Endodermal cell (in vitro differentiated cells): ENCODE measurements around the gene MALRD1. TPM values are rescaled to one million over a fixed set of nuclear protein-coding genes. Genes with fewer than 3 reads are reported as not detected.
A peak's percentile ranks its signal among the peaks of the same experiment; 100 is the strongest.

ENCODE experiments used
- DNase-seq: peaks from one replicate; pipeline ENCODE4 v3.0.0-alpha.2; 2017
- H3K27ac ChIP-seq: 2 replicates; pipeline ENCODE4 v1.5.1; 2013; ENCODE audit warnings: mild to moderate bottlenecking, low read depth, low read length, moderate library complexity
- H3K27me3 ChIP-seq: 2 replicates; pipeline ENCODE4 v1.6.1; 2013; ENCODE audit warnings: mild to moderate bottlenecking, low read length, moderate library complexity; ENCODE audit not compliant: insufficient read depth, control insufficient read depth, poor library complexity, severe bottlenecking
- H3K36me3 ChIP-seq: 2 replicates; pipeline ENCODE4 v1.7.0; 2013; ENCODE audit warnings: mild to moderate bottlenecking, low read length, moderate library complexity; ENCODE audit not compliant: control insufficient read depth, insufficient read depth
- H3K4me1 ChIP-seq: one replicate; pipeline ENCODE4 v1.7.0; 2013; ENCODE audit warnings: low read length; ENCODE audit not compliant: control insufficient read depth, insufficient read depth
- H3K4me3 ChIP-seq: 2 replicates; pipeline ENCODE4 v1.5.1; 2013; ENCODE audit warnings: mild to moderate bottlenecking, low read length, moderate library complexity
- H3K9ac ChIP-seq: 2 replicates; pipeline ENCODE4 v1.6.1; 2013; ENCODE audit warnings: mild to moderate bottlenecking, low read length, moderate library complexity; ENCODE audit not compliant: poor library complexity, severe bottlenecking; ENCODE audit errors: extremely low read depth
- H3K9me3 ChIP-seq: 2 replicates; pipeline ENCODE4 v1.6.1; 2013; ENCODE audit warnings: mild to moderate bottlenecking, low read length, moderate library complexity; ENCODE audit not compliant: control insufficient read depth
- H3K27ac Mint-ChIP-seq: 2 replicates; pipeline ENCODE4 v1.8.0; 2020; ENCODE audit warnings: mixed read lengths
- H3K27me3 Mint-ChIP-seq: 2 replicates; pipeline ENCODE4 v1.8.0; 2021; ENCODE audit warnings: mild to moderate bottlenecking, mixed read lengths; ENCODE audit not compliant: insufficient read depth
- H3K36me3 Mint-ChIP-seq: 2 replicates; pipeline ENCODE4 v1.8.0; 2020; ENCODE audit warnings: low read depth, mixed read lengths
- H3K4me1 Mint-ChIP-seq: 2 replicates; pipeline ENCODE4 v1.8.0; 2020; ENCODE audit warnings: mixed read lengths
- H3K4me3 Mint-ChIP-seq: 2 replicates; pipeline ENCODE4 v1.8.0; 2020; ENCODE audit warnings: mild to moderate bottlenecking, moderate library complexity, mixed read lengths
- H3K9me3 Mint-ChIP-seq: 2 replicates; pipeline ENCODE4 v1.8.0; 2020; ENCODE audit warnings: mild to moderate bottlenecking, mixed read lengths
- CTCF ChIP-seq: fragments of 200-600 bp; sonication (generic); conservative IDR thresholded peaks from 2 replicates; pipeline ENCODE4 v1.5.0; 2021; ENCODE audit warnings: antibody characterized with exemption, mild to moderate bottlenecking
- WGBS, 2 experiments: methylation state at CpG; one replicate each; pipeline versions ENCODE4 v1.1.5 to v1.1.7; 2013; ENCODE audit warnings: missing lambda C conversion rate in 2 of 2, mixed read lengths in 1 of 2; ENCODE audit not compliant: insufficient coverage in 1 of 2, insufficient read length in 1 of 2; 5-methylcytosine and 5-hydroxymethylcytosine counted together
- long read RNA-seq, 4 experiments: library from polyadenylated mRNA in 2 of 4; library from RNA in 1 of 4; library from capped mRNA in 1 of 4; stranded (forward) in 3 of 4; unstranded in 1 of 4; transcript quantifications; one replicate each; pipeline ENCODE4 v2.0.0, GENCODE V29; 2020 to 2021; ENCODE audit warnings: inconsistent platforms in 1 of 4
- polyA plus RNA-seq, 2 experiments: library from polyadenylated mRNA; stranded (reverse); fragments of 50-300 nt; gene quantifications; one replicate each; pipeline ENCODE4 v1.2.3, GENCODE V29; 2013
- total RNA-seq, 2 donors: library from RNA; stranded (reverse); fragmentation: NEBNext Ultra II Directional in 1 of 2; extraction: Animal tissue kit (Norgen Biotek cat#: 25700) in 1 of 2; gene quantifications; 2 replicates in 1 of 2; 3 replicates in 1 of 2; pipeline ENCODE4 v1.2.1, GENCODE V29; 2021

MALRD1 gene
- total RNA-seq = 1 to 10 TPM in 1 of 2 donors, under 1 TPM in 1; 0.64 to 1.5 TPM
- polyA plus RNA-seq (2013, experiment 1 of 2) = not detected
- polyA plus RNA-seq (2013, experiment 2 of 2) = not detected
- long read RNA-seq, experiment 1 = 0 reads
- long read RNA-seq, experiment 2, partial matches to known transcripts = 1 of 1 reads
- long read RNA-seq, experiment 2, other reads (novel, unspliced or antisense) = 0 of 1 reads
- long read RNA-seq, experiment 3, partial matches to known transcripts = 1 of 2 reads
- long read RNA-seq, experiment 3, other reads (novel, unspliced or antisense) = 1 of 2 reads
- long read RNA-seq, experiment 4, partial matches to known transcripts = 0 of 1 reads
- long read RNA-seq, experiment 4, other reads (novel, unspliced or antisense) = 1 of 1 reads

- H3K4me3 Mint-ChIP-seq = no peak within 1 kb of the TSS
- DNase-seq = no peak
- Histone ChIP-seq H3K27ac (peak within 1 kb of the TSS; percentile 36), H3K36me3 (no peaks in the 10 kb centered on the region), H3K27me3 (no peaks in the 10 kb centered on the region), H3K9ac (no peak within 1 kb of the TSS), H3K9me3 (no peaks in the 10 kb centered on the region), H3K4me3 (no peak within 1 kb of the TSS), H3K4me1 (no peaks in the 10 kb centered on the region)
- H3K27ac Mint-ChIP-seq = no peak within 1 kb of the TSS
- H3K9me3 Mint-ChIP-seq = no peaks in the 10 kb centered on the region
- no peak for TF ChIP-seq CTCF
- 88% methylated on average over 1 of the region's 1 CpG; no CpG with 5 or more reads in 1 of the 2 experiments for WGBS, 2 experiments
- H3K27me3 Mint-ChIP-seq = no peaks in the 10 kb centered on the region
- no peaks in the 10 kb centered on the region for H3K36me3 Mint-ChIP-seq
- H3K4me1 Mint-ChIP-seq = peaks cover 27% of the 10 kb centered on the region
Observed at GRCh38 chr10:19048489-19048888, at the start of gene MALRD1. TSS of gene MALRD1 (plus strand) at chr10:19048801. CDS start at chr10:19048939, 138 bp downstream.

- no peak overlapping the region for H3K27ac Mint-ChIP-seq
- H3K9me3 Mint-ChIP-seq = no peaks in the 10 kb centered on the region
- H3K4me1 ChIP-seq = no peaks in the 10 kb centered on the region
- H3K36me3 Mint-ChIP-seq = no peaks in the 10 kb centered on the region
- TF ChIP-seq CTCF = no peak
- no peaks in the 10 kb centered on the region for H3K9me3 ChIP-seq
- no peaks in the 10 kb centered on the region for H3K27me3 Mint-ChIP-seq
- H3K9ac ChIP-seq = no peak overlapping the region
- DNase-seq = no peak
- no peaks in the 10 kb centered on the region for H3K27me3 ChIP-seq
- no peak overlapping the region for H3K4me3 ChIP-seq
- H3K27ac ChIP-seq = no peak overlapping the region
- H3K36me3 ChIP-seq = no peaks in the 10 kb centered on the region
- no peak overlapping the region for H3K4me3 Mint-ChIP-seq
- WGBS, 2 experiments = 82 to 90% methylated on average over 3 of the region's 3 CpGs
- no peaks in the 10 kb centered on the region for H3K4me1 Mint-ChIP-seq
Observed at GRCh38 chr10:19003341-19003740, 45.3 kb upstream of the MALRD1 start.

GRCh38 chr10:19012111-19012510, 36.5 kb upstream of the MALRD1 start:
- Histone ChIP-seq H3K9me3 (no peaks in the 10 kb centered on the region), H3K27ac (no peak overlapping the region), H3K9ac (no peak overlapping the region), H3K4me3 (no peak overlapping the region), H3K36me3 (no peaks in the 10 kb centered on the region), H3K4me1 (no peaks in the 10 kb centered on the region), H3K27me3 (no peaks in the 10 kb centered on the region)
- WGBS, 2 experiments = 83% methylated on average over 2 of the region's 2 CpGs; no CpG with 5 or more reads in 1 of the 2 experiments
- H3K4me1 Mint-ChIP-seq = no peaks in the 10 kb centered on the region
- no peak for TF ChIP-seq CTCF
- H3K27ac Mint-ChIP-seq = no peak overlapping the region
- peaks cover 8% of the 10 kb centered on the region for H3K9me3 Mint-ChIP-seq
- H3K27me3 Mint-ChIP-seq = no peaks in the 10 kb centered on the region
- H3K36me3 Mint-ChIP-seq = no peaks in the 10 kb centered on the region
- H3K4me3 Mint-ChIP-seq = no peak overlapping the region
- DNase-seq = no peak
